ENCODE measurements around the gene ENKUR. TPM values are rescaled to one million over a fixed set of nuclear protein-coding genes. Genes with fewer than 3 reads are reported as not detected.

The ENKUR gene, protein sequence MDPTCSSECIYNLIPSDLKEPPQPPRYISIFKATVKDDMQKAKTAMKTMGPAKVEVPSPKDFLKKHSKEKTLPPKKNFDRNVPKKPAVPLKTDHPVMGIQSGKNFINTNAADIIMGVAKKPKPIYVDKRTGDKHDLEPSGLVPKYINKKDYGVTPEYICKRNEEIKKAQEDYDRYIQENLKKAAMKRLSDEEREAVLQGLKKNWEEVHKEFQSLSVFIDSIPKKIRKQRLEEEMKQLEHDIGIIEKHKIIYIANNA
- total RNA-seq: not detected in 2 replicates

DNA sequence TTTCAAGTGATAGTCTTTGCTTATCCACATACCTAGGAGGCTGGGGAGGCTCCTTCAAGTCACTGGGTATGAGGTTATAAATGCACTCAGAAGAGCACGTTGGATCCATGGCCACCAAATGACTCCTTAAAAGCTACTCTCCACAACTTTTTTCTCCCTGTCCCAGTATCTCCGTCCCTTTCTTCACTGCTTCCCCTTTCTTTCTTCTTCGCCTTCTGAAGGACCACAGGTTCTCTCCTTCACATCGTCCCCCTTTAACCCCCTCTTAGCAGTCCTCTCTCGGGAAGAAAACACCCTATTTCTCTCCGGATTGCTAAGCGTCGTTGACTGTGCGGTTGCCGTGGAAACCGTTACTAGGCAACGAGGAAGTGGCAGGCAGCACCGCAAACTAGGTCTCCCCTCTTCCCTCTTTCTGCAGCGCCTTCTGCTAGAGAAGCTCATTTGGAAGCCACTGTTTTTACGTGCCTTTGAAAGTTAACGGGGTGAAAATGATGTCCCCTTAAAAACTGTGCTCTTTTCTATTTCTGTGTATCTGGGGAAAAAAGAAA, at the start of gene ENKUR:
Gene ENKUR, minus strand, starts transcription at position 331 of the 548 bp plus-strand sequence. Its CDS starts 222 bp downstream, at position 109.
- Mint-ChIP-seq H3K4me3 (peak within 1 kb of the TSS; percentile 88), H3K9me3 (peaks cover 10% of the 10 kb centered on the region), H3K36me3 (ENCODE audit: low read depth) (peaks cover 1% of the 10 kb centered on the region), H3K4me1 (peaks cover 16% of the 10 kb centered on the region), H3K27me3 (peaks cover 12% of the 10 kb centered on the region), H3K27ac (peak within 1 kb of the TSS; percentile 98)
- intact Hi-C loops (cut with micrococcal nuclease): loop anchor here (1.0 to 10.0 kb wide), 12 partner anchors 46 to 1921 kb away; partner anchors contain the start of genes MSRB2, OTUD1 and PRTFDC1
- DNase-seq: peak; percentile 97

GRCh38 chr10:25064401-25064800, 48.4 kb upstream of the ENKUR start:
- Mint-ChIP-seq H3K27me3 (no peaks in the 10 kb centered on the region), H3K4me1 (peaks cover 34% of the 10 kb centered on the region), H3K9me3 (peaks cover 8% of the 10 kb centered on the region), H3K27ac (no peak overlapping the region), H3K4me3 (no peak overlapping the region), H3K36me3 (ENCODE audit: low read depth) (peaks cover 2% of the 10 kb centered on the region)
- intact Hi-C loops (cut with micrococcal nuclease): loop anchor here (5.0 to 10.0 kb wide), 2 partner anchors 110 to 197 kb away; partner anchors contain the start of gene PRTFDC1
- no peak for DNase-seq

GRCh38 chr10:25063644-25064043, 47.7 kb upstream of the ENKUR start:
- H3K4me1 Mint-ChIP-seq: peaks cover 34% of the 10 kb centered on the region
- H3K36me3 Mint-ChIP-seq (ENCODE audit: low read depth): peaks cover 2% of the 10 kb centered on the region
- H3K27ac Mint-ChIP-seq: peak overlapping the region; percentile 29
- peak overlapping the region; percentile 7 for H3K4me3 Mint-ChIP-seq
- intact Hi-C loops (cut with micrococcal nuclease): loop anchor here (5.0 to 10.0 kb wide), 2 partner anchors 109 to 196 kb away; partner anchors contain the start of gene PRTFDC1
- DNase-seq: no peak
- no peaks in the 10 kb centered on the region for H3K27me3 Mint-ChIP-seq
- H3K9me3 Mint-ChIP-seq: peaks cover 8% of the 10 kb centered on the region

DNA sequence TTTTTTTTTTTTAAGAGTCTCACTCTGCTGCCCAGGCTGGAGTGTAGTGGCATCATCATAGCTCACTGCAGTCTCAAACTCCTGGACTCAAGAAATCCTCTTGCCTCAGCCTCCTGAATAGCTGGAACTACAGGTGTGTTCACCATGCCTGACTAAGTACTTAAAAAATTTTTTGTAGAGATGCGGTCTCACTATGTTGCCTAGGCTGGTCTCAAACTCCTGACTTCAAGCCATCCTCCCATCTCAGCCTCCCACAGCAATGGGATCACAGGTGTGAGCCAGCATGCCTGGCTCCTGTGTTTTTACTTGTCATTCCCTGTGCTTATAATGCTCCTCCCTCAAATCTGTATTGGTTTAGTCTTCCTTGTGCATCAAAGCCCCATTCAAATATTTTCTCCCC, 47.2 kb upstream of the ENKUR start:
- H3K4me1 Mint-ChIP-seq: peaks cover 32% of the 10 kb centered on the region
- peak overlapping the region; percentile 29 for H3K27ac Mint-ChIP-seq
- H3K27me3 Mint-ChIP-seq: no peaks in the 10 kb centered on the region
- H3K9me3 Mint-ChIP-seq: peaks cover 8% of the 10 kb centered on the region
- no peak for DNase-seq
- H3K36me3 Mint-ChIP-seq (ENCODE audit: low read depth): peaks cover 2% of the 10 kb centered on the region
- intact Hi-C loops (cut with micrococcal nuclease): loop anchor here (5.0 to 10.0 kb wide), 2 partner anchors 108 to 196 kb away; partner anchors contain the start of gene PRTFDC1
- peak overlapping the region; percentile 7 for H3K4me3 Mint-ChIP-seq

DNA sequence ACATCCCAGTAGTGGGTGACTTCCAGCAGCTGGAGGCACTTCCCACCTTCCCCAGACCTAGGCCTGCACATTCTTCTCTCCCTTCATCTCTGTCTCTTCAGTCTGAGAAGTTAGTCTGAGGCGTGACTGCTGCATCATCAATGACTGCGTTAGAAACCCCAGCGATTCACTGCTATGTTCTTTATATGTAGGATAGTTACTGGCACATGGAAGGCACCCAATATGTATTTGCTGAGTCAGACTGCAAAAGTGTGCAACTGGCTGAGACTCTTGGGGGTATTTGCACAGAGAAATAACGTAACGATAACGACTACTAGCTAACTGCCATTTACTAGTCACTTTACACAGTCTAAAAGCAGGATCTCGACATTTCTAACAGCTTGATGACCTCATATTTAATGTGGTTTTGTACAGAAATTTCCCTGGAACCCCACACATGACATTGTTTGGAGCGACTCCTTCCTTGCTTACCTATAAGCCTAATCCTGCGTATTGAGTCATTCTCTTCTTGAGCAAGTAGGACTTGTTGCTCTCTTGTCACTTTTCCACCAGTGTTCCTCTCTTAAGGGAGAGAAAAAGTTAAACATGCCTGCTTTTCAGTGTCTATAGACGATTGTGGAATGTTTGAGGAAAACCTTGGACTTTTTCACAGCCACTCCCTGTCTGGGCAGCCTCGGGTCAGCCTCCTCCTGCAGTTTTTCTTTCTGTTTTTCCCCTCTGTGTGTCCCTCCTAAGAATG, 45.9 kb upstream of the ENKUR start:
- Mint-ChIP-seq H3K36me3 (ENCODE audit: low read depth) (peaks cover 2% of the 10 kb centered on the region), H3K4me1 (peaks cover 32% of the 10 kb centered on the region), H3K4me3 (peak overlapping the region; percentile 70), H3K27ac (peak overlapping the region; percentile 94), H3K27me3 (peaks cover 2% of the 10 kb centered on the region), H3K9me3 (peaks cover 8% of the 10 kb centered on the region)
- DNase-seq: no peak
- intact Hi-C loops (cut with micrococcal nuclease): loop anchor here (1.0 to 10.0 kb wide), 4 partner anchors 46 to 459 kb away; partner anchors contain the start of genes ENKUR, PRTFDC1 and THNSL1

GRCh38 chr10:25061125-25061524, 45.2 kb upstream of the ENKUR start:
- intact Hi-C loops (cut with micrococcal nuclease): loop anchor here (5.0 to 10.0 kb wide), 2 partner anchors 106 to 194 kb away; partner anchors contain the start of gene PRTFDC1
- Mint-ChIP-seq H3K9me3 (peaks cover 8% of the 10 kb centered on the region), H3K4me3 (no peak overlapping the region), H3K27me3 (peaks cover 3% of the 10 kb centered on the region), H3K4me1 (peaks cover 32% of the 10 kb centered on the region), H3K27ac (peak overlapping the region; percentile 21), H3K36me3 (ENCODE audit: low read depth) (peaks cover 2% of the 10 kb centered on the region)
- DNase-seq: no peak

GRCh38 chr10:25059990-25060389, 44.0 kb upstream of the ENKUR start:
- intact Hi-C loops (cut with micrococcal nuclease): loop anchor here (5.0 to 10.0 kb wide), 2 partner anchors 105 to 193 kb away; partner anchors contain the start of gene PRTFDC1
- H3K4me3 Mint-ChIP-seq: no peak overlapping the region
- H3K9me3 Mint-ChIP-seq: no peaks in the 10 kb centered on the region
- peaks cover 23% of the 10 kb centered on the region for H3K4me1 Mint-ChIP-seq
- no peak overlapping the region for H3K27ac Mint-ChIP-seq
- DNase-seq: no peak
- peaks cover 3% of the 10 kb centered on the region for H3K27me3 Mint-ChIP-seq
- H3K36me3 Mint-ChIP-seq (ENCODE audit: low read depth): peaks cover under 1% of the 10 kb centered on the region

GRCh38 chr10:25057886-25058285, 41.9 kb upstream of the ENKUR start:
- Mint-ChIP-seq H3K9me3 (no peaks in the 10 kb centered on the region), H3K27ac (no peak overlapping the region), H3K27me3 (peaks cover 3% of the 10 kb centered on the region), H3K4me1 (peaks cover 15% of the 10 kb centered on the region), H3K36me3 (ENCODE audit: low read depth) (no peaks in the 10 kb centered on the region), H3K4me3 (no peak overlapping the region)
- intact Hi-C loops (cut with micrococcal nuclease): no loop called here
- no peak for DNase-seq

DNA sequence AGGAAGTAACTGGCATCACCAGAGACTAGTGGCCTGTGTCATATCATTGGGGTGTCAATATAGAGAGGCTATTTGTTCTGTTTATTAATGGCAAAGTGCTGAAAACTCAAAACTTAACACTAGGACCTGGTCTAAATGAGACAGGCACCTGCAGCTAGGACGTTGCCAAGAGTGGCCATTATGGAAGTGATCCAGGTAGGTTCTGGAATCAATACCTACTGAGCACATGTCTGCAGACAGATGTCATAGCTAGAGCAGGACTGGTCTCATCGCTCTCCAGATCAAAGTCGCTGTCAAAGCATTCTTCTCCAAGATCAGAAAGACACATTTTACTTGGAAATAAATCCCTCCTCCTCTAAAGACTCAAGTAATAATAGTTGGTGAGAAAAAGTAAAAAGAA, 40.8 kb upstream of the ENKUR start:
- Mint-ChIP-seq H3K4me3 (no peak overlapping the region), H3K9me3 (no peaks in the 10 kb centered on the region), H3K36me3 (ENCODE audit: low read depth) (no peaks in the 10 kb centered on the region), H3K4me1 (peaks cover 7% of the 10 kb centered on the region), H3K27ac (no peak overlapping the region), H3K27me3 (peaks cover 3% of the 10 kb centered on the region)
- no peak for DNase-seq
- intact Hi-C loops (cut with micrococcal nuclease): no loop called here

GRCh38 chr10:25052012-25052411, 36.1 kb upstream of the ENKUR start:
- H3K36me3 Mint-ChIP-seq (ENCODE audit: low read depth): no peaks in the 10 kb centered on the region
- H3K9me3 Mint-ChIP-seq: peaks cover 9% of the 10 kb centered on the region
- no peaks in the 10 kb centered on the region for H3K4me1 Mint-ChIP-seq
- H3K27me3 Mint-ChIP-seq: peaks cover 28% of the 10 kb centered on the region
- intact Hi-C loops (cut with micrococcal nuclease): no loop called here
- DNase-seq: no peak
- H3K27ac Mint-ChIP-seq: no peak overlapping the region
- no peak overlapping the region for H3K4me3 Mint-ChIP-seq

DNA sequence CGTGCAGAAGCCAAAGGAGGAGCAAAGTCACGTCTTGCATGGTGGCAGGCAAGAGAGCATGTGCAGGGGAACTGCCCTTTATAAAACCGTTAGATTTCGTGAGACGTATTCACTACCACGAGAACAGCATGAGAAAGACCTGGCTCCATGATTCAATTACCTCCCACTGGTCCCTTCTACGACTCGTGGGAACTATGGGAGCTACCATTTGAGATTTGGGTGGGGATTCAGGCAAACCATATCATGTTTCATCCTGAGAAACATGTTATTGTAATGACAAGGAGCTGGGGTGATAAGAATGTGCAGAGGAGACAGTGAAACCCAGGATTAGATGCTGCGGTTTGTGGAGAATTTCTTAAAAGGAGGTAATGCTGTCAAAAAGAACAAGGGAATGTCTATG, 34.4 kb upstream of the ENKUR start:
- DNase-seq: no peak

GRCh38 chr10:25049966-25050365, 34.0 kb upstream of the ENKUR start:
- Mint-ChIP-seq H3K36me3 (ENCODE audit: low read depth) (no peaks in the 10 kb centered on the region), H3K27ac (no peak overlapping the region), H3K4me3 (no peak overlapping the region), H3K9me3 (peaks cover 9% of the 10 kb centered on the region), H3K4me1 (no peaks in the 10 kb centered on the region), H3K27me3 (peaks cover 34% of the 10 kb centered on the region)
- intact Hi-C loops (cut with micrococcal nuclease): no loop called here
- no peak for DNase-seq

More for the DNA sequence above, 34.4 kb upstream of the ENKUR start:
- Mint-ChIP-seq H3K4me1 (no peaks in the 10 kb centered on the region), H3K27me3 (peaks cover 34% of the 10 kb centered on the region), H3K4me3 (no peak overlapping the region), H3K9me3 (peaks cover 9% of the 10 kb centered on the region), H3K36me3 (ENCODE audit: low read depth) (no peaks in the 10 kb centered on the region), H3K27ac (no peak overlapping the region)
- intact Hi-C loops (cut with micrococcal nuclease): no loop called here

- intact Hi-C loops (cut with micrococcal nuclease): no loop called here
- no peak overlapping the region for H3K27ac Mint-ChIP-seq
- H3K36me3 Mint-ChIP-seq (ENCODE audit: low read depth): no peaks in the 10 kb centered on the region
- peaks cover 9% of the 10 kb centered on the region for H3K9me3 Mint-ChIP-seq
- no peak for DNase-seq
- no peak overlapping the region for H3K4me3 Mint-ChIP-seq
- H3K4me1 Mint-ChIP-seq: no peaks in the 10 kb centered on the region
- peaks cover 42% of the 10 kb centered on the region for H3K27me3 Mint-ChIP-seq
Measured at GRCh38 chr10:25048450-25048849, 32.5 kb upstream of the ENKUR start.
